Activated B cell treated with CpG ODN at 0.5 μM for 24 hours (primary cell): ENCODE results near the gene ABITRAM. TPM values are rescaled to one million over a fixed set of nuclear protein-coding genes. Genes with fewer than 3 reads are reported as not detected.
"Not testable (repeated sequence)": the region's sequence is repeated elsewhere in the genome, so short reads cannot be mapped to it uniquely, and the experiment has no call there.

Experiments
- ATAC-seq: fragments of 200-7000 bp; cut with Tn5 transposase; one replicate; pipeline ENCODE4 v1.10.0; 2021; ENCODE audit warnings: low read depth, mild to moderate bottlenecking, moderate library complexity
- CTCF ChIA-PET: fragments of 350-600 bp; sonication (Branson Sonifier 250); formaldehyde crosslinking; loops from one replicate; lab custom pipeline; 2021; ENCODE audit warnings: antibody characterized with exemption; lab: Charles Lee
- POLR2A ChIA-PET: fragments of 350-600 bp; sonication (Branson Sonifier 250); formaldehyde crosslinking; loops from one replicate; lab custom pipeline; 2021; ENCODE audit warnings: antibody characterized with exemption; lab: Charles Lee
- DNase-seq: peaks from one replicate; pipeline ENCODE4 v3.0.0; 2022
- H3K27ac Mint-ChIP-seq: one replicate; pipeline ENCODE4 v1.8.0; 2020; ENCODE audit warnings: mixed read lengths
- H3K27me3 Mint-ChIP-seq: one replicate; pipeline ENCODE4 v1.8.0; 2021; ENCODE audit warnings: mixed read lengths
- H3K36me3 Mint-ChIP-seq: one replicate; pipeline ENCODE4 v1.8.0; 2021; ENCODE audit warnings: low read depth, mixed read lengths
- H3K4me1 Mint-ChIP-seq: one replicate; pipeline ENCODE4 v1.8.0; 2021; ENCODE audit warnings: mixed read lengths
- H3K4me3 Mint-ChIP-seq: one replicate; pipeline ENCODE4 v1.8.0; 2020; ENCODE audit warnings: mild to moderate bottlenecking, mixed read lengths
- H3K9me3 Mint-ChIP-seq: one replicate; pipeline ENCODE4 v1.8.0; 2020; ENCODE audit warnings: mixed read lengths
- CTCF ChIP-seq: fragments of 200-600 bp; IDR thresholded peaks from one replicate; pipeline ENCODE4 v1.8.0; 2022; ENCODE audit warnings: antibody characterized with exemption, mild to moderate bottlenecking
- intact Hi-C: fragments of 100-400 bp; cut with micrococcal nuclease; formaldehyde crosslinking; loops from one replicate; pipeline ENCODE4 v1.15.1; 2024
- total RNA-seq: library from RNA; stranded (reverse); gene quantifications from 2 replicates; pipeline ENCODE4 v1.2.3, GENCODE V29; 2022

Gene ABITRAM
- total RNA-seq, 1 donor from 2014 or later, result 6.4 TPM

- Mint-ChIP-seq H3K36me3 (no peaks in the 10 kb centered on the region), H3K4me1 (no peaks in the 10 kb centered on the region), H3K9me3 (no peaks in the 10 kb centered on the region), H3K4me3 (no peak overlapping the region), H3K27me3 (no peaks in the 10 kb centered on the region), H3K27ac (no peak overlapping the region)
- ChIA-PET POLR2A (no interaction called here), CTCF (no interaction called here)
- intact Hi-C loops, result no loop called here
- no peak for DNase-seq
- TF ChIP-seq CTCF, result no peak
- no peak for ATAC-seq
Measured at GRCh38 chr9:108961151-108961550, 27.0 kb downstream of the ABITRAM start.

DNA sequence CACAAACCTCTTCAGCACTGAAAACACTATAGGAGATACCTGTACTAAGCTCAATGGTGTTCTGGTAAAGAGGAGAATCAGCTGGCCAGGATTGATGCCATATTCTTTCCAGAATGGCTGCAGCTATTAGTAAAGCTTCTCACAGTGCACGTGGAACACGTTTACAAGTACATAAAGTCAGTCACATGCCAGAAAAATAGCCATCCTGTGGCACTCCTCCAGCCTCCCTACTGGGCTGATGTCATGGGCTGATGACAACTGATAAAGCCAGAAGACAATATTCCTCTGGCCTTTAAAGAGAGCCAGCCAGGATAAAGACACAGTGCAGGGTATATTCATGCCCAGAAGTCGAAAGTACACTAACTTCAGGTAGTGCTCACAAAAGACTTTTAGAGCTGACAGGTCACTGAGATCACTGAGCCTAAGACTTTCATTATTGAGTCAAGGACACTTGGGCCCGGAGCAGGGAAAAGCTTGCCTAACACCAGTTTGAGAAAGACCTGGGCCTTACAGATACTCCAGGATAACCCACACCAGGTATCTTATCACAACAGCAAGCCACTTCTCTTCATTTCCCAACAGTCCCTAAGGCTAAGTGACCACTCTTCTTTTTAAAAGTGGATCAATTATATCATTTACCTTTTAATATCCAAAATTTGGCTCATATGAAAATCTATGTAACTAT is 29.4 kb downstream of the ABITRAM start:
- no peak for ATAC-seq
- ChIA-PET POLR2A (no interaction called here), CTCF (interaction anchor here (1.4 kb wide), 1 partner anchor 10 kb away, joined by 6 read pairs; no protein-coding TSS in a partner anchor)
- no peak for TF ChIP-seq CTCF
- Mint-ChIP-seq H3K36me3 (no peaks in the 10 kb centered on the region), H3K27me3 (no peaks in the 10 kb centered on the region), H3K4me3 (no peak overlapping the region), H3K4me1 (no peaks in the 10 kb centered on the region), H3K27ac (no peak overlapping the region), H3K9me3 (no peaks in the 10 kb centered on the region)
- intact Hi-C loops, result no loop called here
- no peak for DNase-seq

DNA sequence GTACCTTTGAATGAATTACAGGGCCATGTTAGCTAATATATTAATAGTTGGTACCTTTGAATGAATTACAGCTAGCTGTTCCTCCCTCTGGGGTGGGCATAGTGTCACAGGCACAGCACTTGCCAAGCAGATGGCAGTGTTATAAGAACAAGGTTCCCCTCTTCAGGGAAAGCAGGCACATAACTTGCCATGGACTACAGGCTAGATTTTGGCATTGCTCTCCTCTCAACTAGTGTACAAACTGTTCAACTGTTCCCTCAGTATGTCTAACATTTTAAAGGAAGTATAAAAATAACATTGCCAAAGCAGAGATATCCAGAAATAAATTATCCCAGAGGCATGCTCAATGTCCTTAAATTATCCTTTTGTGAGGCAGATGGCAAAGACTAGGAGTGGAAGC is 33.7 kb downstream of the ABITRAM start:
- DNase-seq, result no peak
- H3K36me3 Mint-ChIP-seq, result no peaks in the 10 kb centered on the region
- ChIA-PET CTCF (no interaction called here), POLR2A (no interaction called here)
- intact Hi-C loops, result no loop called here
- no peak for ATAC-seq
- no peak overlapping the region for H3K27ac Mint-ChIP-seq
- H3K4me1 Mint-ChIP-seq, result no peaks in the 10 kb centered on the region
- H3K4me3 Mint-ChIP-seq, result no peak overlapping the region
- TF ChIP-seq CTCF, result no peak
- no peaks in the 10 kb centered on the region for H3K27me3 Mint-ChIP-seq
- H3K9me3 Mint-ChIP-seq, result peaks cover 15% of the 10 kb centered on the region

DNA sequence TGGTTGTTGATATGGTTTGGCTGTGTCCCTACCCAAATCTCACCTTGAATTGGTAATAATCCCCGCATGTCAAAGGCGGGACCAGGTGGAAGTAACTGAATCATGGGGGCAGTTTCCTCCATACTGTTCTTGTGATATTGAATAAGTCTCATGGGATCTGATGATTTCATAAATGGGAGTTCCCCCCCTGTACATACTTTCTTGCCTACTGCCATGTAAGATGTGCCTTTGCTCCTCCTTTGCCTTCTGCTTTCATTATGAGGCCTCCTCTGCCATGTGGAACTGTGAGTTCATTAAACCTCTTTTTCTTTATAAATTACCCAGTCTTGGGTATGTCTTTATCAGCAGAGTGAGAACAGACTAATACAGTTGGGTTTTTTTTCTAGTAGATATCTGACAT is 37.2 kb downstream of the ABITRAM start:
- H3K9me3 Mint-ChIP-seq, result peaks cover 15% of the 10 kb centered on the region
- H3K4me1 Mint-ChIP-seq, H3K27me3 Mint-ChIP-seq, H3K4me3 Mint-ChIP-seq, H3K36me3 Mint-ChIP-seq, H3K27ac Mint-ChIP-seq, ATAC-seq, intact Hi-C loops, DNase-seq, POLR2A ChIA-PET: not testable (repeated sequence)
- CTCF ChIA-PET, result interaction anchor here (1.0 kb wide), 1 partner anchor 17 kb away, joined by 3 read pairs; no protein-coding TSS in a partner anchor

DNA sequence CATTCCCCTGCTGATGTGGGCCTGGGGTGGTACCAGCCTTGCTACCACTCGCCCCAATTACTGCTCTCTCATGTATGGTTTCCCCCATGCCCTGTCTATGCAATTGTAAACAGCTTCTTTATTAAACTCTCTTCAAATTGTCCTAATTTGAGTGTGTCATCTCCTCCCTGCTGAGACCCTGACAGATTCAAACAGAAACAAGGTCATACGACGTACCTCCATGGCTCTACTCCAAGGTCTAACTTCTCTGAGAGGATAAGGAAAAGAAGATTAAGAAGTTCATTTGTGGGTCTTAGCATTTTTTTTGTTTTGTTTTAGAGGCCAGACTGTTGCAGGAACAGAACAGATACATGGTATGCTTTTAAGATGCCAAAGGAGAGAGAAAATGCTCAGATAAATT is 38.0 kb downstream of the ABITRAM start:
- no peaks in the 10 kb centered on the region for H3K36me3 Mint-ChIP-seq
- H3K4me3 Mint-ChIP-seq, result no peak overlapping the region
- DNase-seq (no peak), ATAC-seq (no peak)
- H3K4me1 Mint-ChIP-seq, result no peaks in the 10 kb centered on the region
- ChIA-PET POLR2A (no interaction called here), CTCF (no interaction called here)
- no peak for TF ChIP-seq CTCF
- intact Hi-C loops, result no loop called here
- H3K27me3 Mint-ChIP-seq, result no peaks in the 10 kb centered on the region
- peaks cover 15% of the 10 kb centered on the region for H3K9me3 Mint-ChIP-seq
- H3K27ac Mint-ChIP-seq, result no peak overlapping the region
